IPS-20b (cell line): ENCODE data around the gene OXSM.

ENCODE experiments used
- H3K27ac ChIP-seq: one replicate; pipeline ENCODE4 v1.5.1; 2013; ENCODE audit warnings: low read length
- H3K27me3 ChIP-seq: 2 replicates; pipeline ENCODE4 v1.6.1; 2013; ENCODE audit warnings: mild to moderate bottlenecking, low read length, inconsistent platforms; ENCODE audit not compliant: insufficient read depth
- H3K36me3 ChIP-seq: 2 replicates; pipeline ENCODE4 v1.6.1; 2013; ENCODE audit warnings: low read depth, mild to moderate bottlenecking, inconsistent platforms, low read length, moderate library complexity; ENCODE audit not compliant: insufficient read depth
- H3K4me1 ChIP-seq: 2 replicates; pipeline ENCODE4 v1.6.1; 2013; ENCODE audit warnings: mild to moderate bottlenecking, control low read depth, inconsistent platforms, low read length, moderate library complexity; ENCODE audit not compliant: insufficient read depth
- H3K4me3 ChIP-seq: 2 replicates; pipeline ENCODE4 v1.5.1; 2013; ENCODE audit warnings: mild to moderate bottlenecking, low read length, inconsistent platforms
- H3K9ac ChIP-seq: 2 replicates; pipeline ENCODE4 v1.6.1; 2013; ENCODE audit warnings: low read depth, mild to moderate bottlenecking, inconsistent platforms, low read length, moderate library complexity
- H3K9me3 ChIP-seq: 2 replicates; pipeline ENCODE4 v1.6.1; 2013; ENCODE audit warnings: mild to moderate bottlenecking, low read depth, low read length, inconsistent platforms; ENCODE audit not compliant: insufficient read depth

Gene OXSM

GRCh38 chr3:25789596-25790556 lies at the start of gene OXSM:
Gene OXSM (plus strand): TSS chr3:25790090. CDS start chr3:25791021, 931 bp downstream.
- Histone ChIP-seq H3K36me3 (no peaks in the 10 kb centered on the region), H3K27me3 (no peaks in the 10 kb centered on the region; the same call in 1 of the 2 replicates), H3K27ac (peak within 1 kb of the TSS; percentile 79), H3K9me3 (no peaks in the 10 kb centered on the region), H3K9ac (peak within 1 kb of the TSS; percentile 76), H3K4me3 (peak within 1 kb of the TSS; percentile 76), H3K4me1 (peaks cover 15% of the 10 kb centered on the region; the same call in 1 of the 2 replicates)

GRCh38 chr3:25744470-25744869 lies 45.4 kb upstream of the OXSM start:
- H3K9ac ChIP-seq = no peak overlapping the region
- no peak overlapping the region for H3K27ac ChIP-seq
- no peaks in the 10 kb centered on the region for H3K27me3 ChIP-seq
- peaks cover 18% of the 10 kb centered on the region for H3K36me3 ChIP-seq
- peaks cover 14% of the 10 kb centered on the region; the same call in 1 of the 2 replicates for H3K4me1 ChIP-seq
- no peaks in the 10 kb centered on the region for H3K9me3 ChIP-seq
- H3K4me3 ChIP-seq = no peak overlapping the region

- Histone ChIP-seq H3K4me1 (peaks cover 14% of the 10 kb centered on the region; the same call in 1 of the 2 replicates), H3K27ac (no peak overlapping the region), H3K36me3 (peaks cover 34% of the 10 kb centered on the region), H3K4me3 (no peak overlapping the region), H3K9ac (no peak overlapping the region), H3K27me3 (no peaks in the 10 kb centered on the region), H3K9me3 (no peaks in the 10 kb centered on the region)
Observed at GRCh38 chr3:25747033-25747432, 42.9 kb upstream of the OXSM start.

- H3K9me3 ChIP-seq = no peaks in the 10 kb centered on the region
- peaks cover 34% of the 10 kb centered on the region for H3K36me3 ChIP-seq
- H3K4me1 ChIP-seq = peaks cover 14% of the 10 kb centered on the region; the same call in 1 of the 2 replicates
- H3K4me3 ChIP-seq = no peak overlapping the region
- H3K27me3 ChIP-seq = no peaks in the 10 kb centered on the region
- H3K9ac ChIP-seq = no peak overlapping the region
- H3K27ac ChIP-seq = no peak overlapping the region
Observed at GRCh38 chr3:25748189-25748588, 41.7 kb upstream of the OXSM start.

- peaks cover 34% of the 10 kb centered on the region for H3K36me3 ChIP-seq
- H3K27me3 ChIP-seq = no peaks in the 10 kb centered on the region
- H3K9ac ChIP-seq = no peak overlapping the region
- no peaks in the 10 kb centered on the region for H3K9me3 ChIP-seq
- H3K4me3 ChIP-seq = no peak overlapping the region
- peaks cover 14% of the 10 kb centered on the region; the same call in 1 of the 2 replicates for H3K4me1 ChIP-seq
- H3K27ac ChIP-seq = no peak overlapping the region
Observed at GRCh38 chr3:25749031-25749581, 40.8 kb upstream of the OXSM start.

- no peaks in the 10 kb centered on the region for H3K9me3 ChIP-seq
- H3K9ac ChIP-seq = no peak overlapping the region
- H3K27ac ChIP-seq = no peak overlapping the region
- H3K36me3 ChIP-seq = peaks cover 28% of the 10 kb centered on the region
- peaks cover 14% of the 10 kb centered on the region; the same call in 1 of the 2 replicates for H3K4me1 ChIP-seq
- no peak overlapping the region for H3K4me3 ChIP-seq
- no peaks in the 10 kb centered on the region for H3K27me3 ChIP-seq
Observed at GRCh38 chr3:25751048-25751447, 38.8 kb upstream of the OXSM start.

GRCh38 chr3:25751725-25752124 lies 38.2 kb upstream of the OXSM start:
- H3K4me3 ChIP-seq = no peak overlapping the region
- H3K9ac ChIP-seq = no peak overlapping the region
- H3K27me3 ChIP-seq = no peaks in the 10 kb centered on the region
- peaks cover 28% of the 10 kb centered on the region for H3K36me3 ChIP-seq
- peaks cover 14% of the 10 kb centered on the region; the same call in 1 of the 2 replicates for H3K4me1 ChIP-seq
- H3K27ac ChIP-seq = no peak overlapping the region
- no peaks in the 10 kb centered on the region for H3K9me3 ChIP-seq

- H3K27ac ChIP-seq = no peak overlapping the region
- no peak overlapping the region for H3K4me3 ChIP-seq
- no peaks in the 10 kb centered on the region for H3K4me1 ChIP-seq
- H3K36me3 ChIP-seq = peaks cover 12% of the 10 kb centered on the region
- H3K27me3 ChIP-seq = no peaks in the 10 kb centered on the region
- no peak overlapping the region for H3K9ac ChIP-seq
- peaks cover 8% of the 10 kb centered on the region; the same call in 1 of the 2 replicates for H3K9me3 ChIP-seq
Observed at GRCh38 chr3:25768851-25769250, 21.0 kb upstream of the OXSM start.

GRCh38 chr3:25775936-25776335 lies 14.0 kb upstream of the OXSM start:
- peaks cover 9% of the 10 kb centered on the region; the same call in 1 of the 2 replicates for H3K9me3 ChIP-seq
- no peaks in the 10 kb centered on the region for H3K27me3 ChIP-seq
- no peak overlapping the region for H3K9ac ChIP-seq
- no peaks in the 10 kb centered on the region for H3K4me1 ChIP-seq
- no peak overlapping the region for H3K4me3 ChIP-seq
- H3K27ac ChIP-seq = no peak overlapping the region
- peaks cover 57% of the 10 kb centered on the region for H3K36me3 ChIP-seq

- Histone ChIP-seq H3K9ac (no peak overlapping the region), H3K27me3 (peaks cover 10% of the 10 kb centered on the region), H3K9me3 (no peaks in the 10 kb centered on the region), H3K36me3 (peaks cover 30% of the 10 kb centered on the region), H3K4me1 (peaks cover 13% of the 10 kb centered on the region; the same call in 1 of the 2 replicates), H3K27ac (no peak overlapping the region), H3K4me3 (no peak overlapping the region)
Observed at GRCh38 chr3:25780618-25781017, 9.3 kb upstream of the OXSM start.

- Histone ChIP-seq H3K9me3 (no peaks in the 10 kb centered on the region), H3K9ac (no peak overlapping the region), H3K4me1 (peaks cover 13% of the 10 kb centered on the region; the same call in 1 of the 2 replicates), H3K36me3 (peaks cover 23% of the 10 kb centered on the region), H3K4me3 (peak overlapping the region; percentile 92; the same call in 1 of the 2 replicates), H3K27me3 (peaks cover 10% of the 10 kb centered on the region), H3K27ac (no peak overlapping the region)
Observed at GRCh38 chr3:25781145-25781757, 8.6 kb upstream of the OXSM start.
